Measurements from ENCODE around the gene ATG16L2.

- TF ChIP-seq SUZ12 (IDR thresholded peaks at IDR 0.05; ENCODE audit: extremely low read depth, insufficient read depth, insufficient read length) (no peak), ZNF274 (IDR thresholded peaks at IDR 0.05; ENCODE audit: low read depth, low read length) (no peak), YY1 (IDR thresholded peaks at IDR 0.05; ENCODE audit: insufficient read depth, insufficient read length) (no peak)
These were observed 49.7 kb downstream of the ATG16L2 start for GRCh38 chr11:72863916-72864315.
